Trophoblast cell (in vitro differentiated cells and primary cell): ENCODE data around the gene RGL2.
"Not testable (repeated sequence)": the region's sequence is repeated elsewhere in the genome, so short reads cannot be mapped to it uniquely, and the experiment has no call there.

ENCODE experiments used
- DNase-seq, 2 donors: peaks; one replicate each; pipeline ENCODE4 v3.0.0-alpha.2; 2016
- H2AFZ ChIP-seq: 2 replicates; pipeline ENCODE4 v1.6.1; 2013; ENCODE audit warnings: low read length, moderate library complexity, mild to moderate bottlenecking; ENCODE audit not compliant: insufficient read depth, poor library complexity
- H2AK5ac ChIP-seq: 2 replicates; pipeline ENCODE4 v1.6.1; 2013; ENCODE audit warnings: mild to moderate bottlenecking, low read length
- H2BK120ac ChIP-seq: 2 replicates; pipeline ENCODE4 v1.6.1; 2013; ENCODE audit warnings: low read length, mild to moderate bottlenecking, moderate library complexity; ENCODE audit not compliant: insufficient read depth, poor library complexity
- H2BK12ac ChIP-seq: 2 replicates; pipeline ENCODE4 v1.6.1; 2013; ENCODE audit warnings: mild to moderate bottlenecking, low read length, moderate library complexity
- H2BK5ac ChIP-seq: 2 replicates; pipeline ENCODE4 v1.6.1; 2013; ENCODE audit warnings: low read length, low read depth, moderate library complexity, mild to moderate bottlenecking; ENCODE audit not compliant: poor library complexity
- H3K14ac ChIP-seq: 2 replicates; pipeline ENCODE4 v1.6.1; 2013; ENCODE audit warnings: mild to moderate bottlenecking, low read length
- H3K18ac ChIP-seq: 2 replicates; pipeline ENCODE4 v1.6.1; 2013; ENCODE audit warnings: mild to moderate bottlenecking, low read length
- H3K23ac ChIP-seq: 2 replicates; pipeline ENCODE4 v1.6.1; 2013; ENCODE audit warnings: low read length
- H3K27ac ChIP-seq: 2 replicates; pipeline ENCODE4 v1.5.1; 2013; ENCODE audit warnings: low read depth, mild to moderate bottlenecking, inconsistent platforms, low read length, moderate library complexity
- H3K27me3 ChIP-seq: 2 replicates; pipeline ENCODE4 v1.6.1; 2013; ENCODE audit warnings: inconsistent platforms, mild to moderate bottlenecking, low read length, moderate library complexity; ENCODE audit not compliant: insufficient read depth
- H3K36me3 ChIP-seq, 2 experiments: 1 replicate in 1 of 2; 2 replicates in 1 of 2; pipeline ENCODE4 v1.6.1; 2013; ENCODE audit warnings: low read length in 2 of 2, mild to moderate bottlenecking in 2 of 2, moderate library complexity in 1 of 2; ENCODE audit not compliant: insufficient read depth in 2 of 2, control insufficient read depth in 1 of 2
- H3K4ac ChIP-seq: 2 replicates; pipeline ENCODE4 v1.6.1; 2013; ENCODE audit warnings: low read depth, mild to moderate bottlenecking, low read length, moderate library complexity
- H3K4me1 ChIP-seq, 2 experiments: 1 replicate in 1 of 2; 2 replicates in 1 of 2; pipeline ENCODE4 v1.6.1; 2013; ENCODE audit warnings: low read length in 2 of 2, mild to moderate bottlenecking in 2 of 2, moderate library complexity in 1 of 2; ENCODE audit not compliant: insufficient read depth in 2 of 2, control insufficient read depth in 1 of 2
- H3K4me2 ChIP-seq: 2 replicates; pipeline ENCODE4 v1.6.1; 2013; ENCODE audit warnings: inconsistent platforms, mild to moderate bottlenecking, low read length, moderate library complexity
- H3K4me3 ChIP-seq: 2 replicates; pipeline ENCODE4 v1.5.1; 2013; ENCODE audit warnings: mild to moderate bottlenecking, low read depth, low read length, inconsistent platforms
- H3K79me1 ChIP-seq: one replicate; pipeline ENCODE4 v1.6.1; 2013; ENCODE audit warnings: low read length
- H3K79me2 ChIP-seq: 2 replicates; pipeline ENCODE4 v1.6.1; 2013; ENCODE audit warnings: low read length, mild to moderate bottlenecking; ENCODE audit not compliant: control insufficient read depth, insufficient read depth, poor library complexity
- H3K9ac ChIP-seq: 2 replicates; pipeline ENCODE4 v1.6.1; 2013; ENCODE audit warnings: mild to moderate bottlenecking, low read length
- H3K9me3 ChIP-seq: 2 replicates; pipeline ENCODE4 v1.6.1; 2013; ENCODE audit warnings: low read depth, mild to moderate bottlenecking, control low read depth, inconsistent platforms, low read length; ENCODE audit not compliant: insufficient read depth
- H4K12ac ChIP-seq: 2 replicates; pipeline ENCODE4 v1.6.1; 2013; ENCODE audit warnings: low read depth, mild to moderate bottlenecking, low read length, moderate library complexity
- H4K8ac ChIP-seq: 2 replicates; pipeline ENCODE4 v1.6.1; 2013; ENCODE audit warnings: low read depth, mild to moderate bottlenecking, low read length, moderate library complexity
- H4K91ac ChIP-seq: one replicate; pipeline ENCODE4 v1.6.1; 2013; ENCODE audit warnings: low read depth, mild to moderate bottlenecking, low read length, moderate library complexity
- WGBS: extraction: QIAGEN DNeasy Blood & Tissue Kit; methylation state at CpG from one replicate; pipeline ENCODE4 v1.1.7; 2013; ENCODE audit warnings: missing lambda C conversion rate; ENCODE audit not compliant: insufficient read length, insufficient coverage; ENCODE audit errors: extremely low coverage; 5-methylcytosine and 5-hydroxymethylcytosine counted together

Gene RGL2

DNA sequence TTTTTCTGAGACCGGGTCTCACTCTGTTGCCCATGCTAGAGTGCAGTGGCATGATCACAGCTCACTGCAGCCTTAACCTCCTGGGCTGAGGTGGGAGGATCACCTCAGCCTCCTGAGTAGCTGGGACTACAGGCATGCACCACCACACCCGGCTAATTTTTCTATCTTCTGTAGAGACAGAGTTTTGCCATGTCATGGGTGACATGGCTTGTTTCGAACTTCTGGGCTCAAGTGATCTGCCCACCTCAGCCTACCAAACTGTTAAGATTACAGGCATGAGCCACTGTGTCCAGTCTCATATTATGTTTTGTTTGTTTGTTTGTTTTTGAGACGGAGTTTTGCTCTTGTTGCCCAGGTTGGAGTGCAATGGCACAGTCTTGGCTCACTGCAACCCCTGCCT is 13.5 kb downstream of the RGL2 start:
- WGBS: no CpG with 5 or more reads among the region's 4 CpGs
- H2BK5ac ChIP-seq, H3K4me3 ChIP-seq: not testable (repeated sequence)

DNA sequence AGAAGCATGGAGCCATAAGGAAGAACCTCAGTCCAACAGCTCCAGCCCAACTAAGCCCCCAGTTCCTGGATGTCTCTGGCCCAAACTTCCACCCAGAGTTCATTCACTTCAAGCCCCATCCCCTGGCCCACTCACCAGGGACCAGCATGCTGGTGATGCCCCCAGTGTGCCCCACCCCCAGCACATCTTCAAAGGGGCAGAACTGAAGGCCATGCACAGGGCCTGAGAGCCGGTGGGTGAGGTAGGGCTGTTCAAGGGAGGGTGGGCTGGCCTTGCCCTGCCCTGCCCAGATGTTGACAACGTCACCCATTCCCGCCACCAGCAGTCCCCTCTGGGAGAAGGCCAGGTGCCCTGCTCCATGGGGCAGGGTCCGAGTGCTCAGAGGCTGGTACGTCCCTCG is 18.2 kb downstream of the RGL2 start:
- Histone ChIP-seq H3K14ac (no peak overlapping the region), H4K91ac (no peak overlapping the region), H2BK5ac (no peak overlapping the region), H3K4me2 (no peak overlapping the region), H2BK12ac (no peak overlapping the region), H3K79me1 (peaks cover 9% of the 10 kb centered on the region), H3K27ac (no peak overlapping the region), H3K4me1 (peaks cover 3 to 9% of the 10 kb centered on the region in 2 experiments), H3K4ac (no peak overlapping the region), H2AK5ac (no peak overlapping the region), H2AFZ (no peak overlapping the region), H3K9ac (peak overlapping the region; percentile 21), H4K12ac (peak overlapping the region; percentile 8), H2BK120ac (no peak overlapping the region), H3K27me3 (no peaks in the 10 kb centered on the region), H3K9me3 (no peaks in the 10 kb centered on the region), H4K8ac (no peak overlapping the region), H3K79me2 (peaks cover 8% of the 10 kb centered on the region), H3K4me3 (no peak overlapping the region), H3K23ac (no peak overlapping the region), H3K36me3 (peaks cover 46 to 55% of the 10 kb centered on the region in 2 experiments), H3K18ac (no peak overlapping the region)
- WGBS: no CpG with 5 or more reads among the region's 6 CpGs
- DNase-seq: no peak

More for the DNA sequence above, 13.5 kb downstream of the RGL2 start:
- not testable (repeated sequence) for H2BK120ac ChIP-seq, H2BK12ac ChIP-seq, H3K9me3 ChIP-seq, H3K14ac ChIP-seq, H3K27me3 ChIP-seq, H3K9ac ChIP-seq, H3K79me1 ChIP-seq, H4K8ac ChIP-seq, H4K12ac ChIP-seq, H3K4ac ChIP-seq, H3K27ac ChIP-seq, H3K79me2 ChIP-seq, H3K4me2 ChIP-seq, H4K91ac ChIP-seq, H3K23ac ChIP-seq, H3K18ac ChIP-seq, DNase-seq, H2AK5ac ChIP-seq, H2AFZ ChIP-seq
- Histone ChIP-seq H3K36me3 (peaks cover 30 to 41% of the 10 kb centered on the region in 2 experiments), H3K4me1 (peaks cover 6 to 11% of the 10 kb centered on the region in 2 experiments)

DNA sequence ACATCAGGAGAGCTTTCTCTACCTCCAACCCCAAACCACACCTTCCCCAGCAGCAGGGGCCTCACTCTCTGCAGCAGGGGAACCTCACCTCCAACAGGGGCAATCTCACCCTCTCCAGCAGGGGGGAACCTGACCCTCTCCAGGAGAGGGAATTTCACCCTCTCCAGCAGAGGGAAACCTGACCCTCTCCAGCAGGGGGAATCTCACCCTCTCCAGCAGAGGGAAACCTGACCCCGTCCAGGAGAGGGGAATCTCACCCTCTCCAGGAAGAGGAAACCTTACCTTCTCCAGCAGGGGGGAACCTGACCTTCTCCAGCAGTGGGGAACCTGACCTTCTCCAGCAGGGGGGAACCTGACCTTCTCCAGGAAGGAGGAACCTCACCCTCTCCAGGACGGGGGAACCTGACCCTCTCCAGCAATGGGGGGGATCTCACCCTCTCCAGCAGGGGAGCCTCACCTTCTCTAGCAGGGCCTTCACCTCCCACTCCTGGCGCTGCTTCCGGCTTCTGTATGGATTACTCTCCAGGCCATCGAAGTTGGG is 18.7 kb downstream of the RGL2 start:
- peaks cover 3 to 9% of the 10 kb centered on the region in 2 experiments for H3K4me1 ChIP-seq
- H3K14ac ChIP-seq: no peak overlapping the region
- H3K4me2 ChIP-seq: no peak overlapping the region
- no peak overlapping the region for H3K9ac ChIP-seq
- peak; percentile 49 to 65 for DNase-seq
- no peak overlapping the region for H4K91ac ChIP-seq
- no peak overlapping the region for H3K23ac ChIP-seq
- no peak overlapping the region for H2AK5ac ChIP-seq
- no peak overlapping the region for H2BK120ac ChIP-seq
- peaks cover 8% of the 10 kb centered on the region for H3K79me2 ChIP-seq
- H3K27me3 ChIP-seq: no peaks in the 10 kb centered on the region
- WGBS: no CpG with 5 or more reads among the region's 5 CpGs
- H2AFZ ChIP-seq: no peak overlapping the region
- H4K8ac ChIP-seq: no peak overlapping the region
- H3K9me3 ChIP-seq: no peaks in the 10 kb centered on the region
- no peak overlapping the region for H2BK5ac ChIP-seq
- H3K79me1 ChIP-seq: peaks cover 9% of the 10 kb centered on the region
- H4K12ac ChIP-seq: no peak overlapping the region
- no peak overlapping the region for H3K27ac ChIP-seq
- H3K4me3 ChIP-seq: no peak overlapping the region
- peaks cover 47 to 55% of the 10 kb centered on the region in 2 experiments for H3K36me3 ChIP-seq
- H3K4ac ChIP-seq: no peak overlapping the region
- no peak overlapping the region for H3K18ac ChIP-seq
- H2BK12ac ChIP-seq: no peak overlapping the region

DNA sequence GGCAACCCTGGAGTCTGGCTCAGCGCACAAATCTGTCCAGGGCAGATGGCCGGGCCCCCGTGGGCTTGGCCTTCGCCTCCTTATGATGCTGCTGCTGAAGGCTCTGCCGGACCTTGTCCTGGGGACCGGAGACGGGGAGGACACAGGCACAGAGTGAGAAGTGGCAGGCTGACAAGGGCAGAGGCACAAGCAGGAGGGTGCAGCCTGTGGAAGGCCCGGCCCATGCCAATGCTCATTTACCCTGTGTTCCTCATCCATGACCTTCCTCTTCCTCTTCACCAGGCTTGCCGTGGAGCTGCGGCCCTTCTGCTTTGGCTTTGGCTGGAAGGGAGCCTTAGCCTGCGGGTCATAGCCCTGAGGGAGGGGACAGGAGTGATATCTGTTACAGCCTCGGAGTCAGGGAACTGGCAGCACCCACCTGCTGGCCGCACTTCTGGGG is 19.5 kb downstream of the RGL2 start:
- H2BK5ac ChIP-seq: no peak overlapping the region
- peaks cover 9% of the 10 kb centered on the region for H3K79me1 ChIP-seq
- H3K27me3 ChIP-seq: no peaks in the 10 kb centered on the region
- no peak overlapping the region for H3K14ac ChIP-seq
- H2AFZ ChIP-seq: no peak overlapping the region
- no peak overlapping the region for H4K8ac ChIP-seq
- no peak overlapping the region for H3K27ac ChIP-seq
- no peaks in the 10 kb centered on the region for H3K9me3 ChIP-seq
- no peak for DNase-seq
- H2BK12ac ChIP-seq: no peak overlapping the region
- H3K4me2 ChIP-seq: no peak overlapping the region
- no peak overlapping the region for H3K4me3 ChIP-seq
- no peak overlapping the region for H4K91ac ChIP-seq
- H2BK120ac ChIP-seq: no peak overlapping the region
- no peak overlapping the region for H4K12ac ChIP-seq
- peaks cover 47 to 58% of the 10 kb centered on the region in 2 experiments for H3K36me3 ChIP-seq
- H3K79me2 ChIP-seq: peaks cover 8% of the 10 kb centered on the region
- no peak overlapping the region for H2AK5ac ChIP-seq
- H3K23ac ChIP-seq: no peak overlapping the region
- no peak overlapping the region for H3K4ac ChIP-seq
- no peak overlapping the region for H3K18ac ChIP-seq
- WGBS: no CpG with 5 or more reads among the region's 13 CpGs
- H3K9ac ChIP-seq: no peak overlapping the region
- peaks cover 3 to 10% of the 10 kb centered on the region in 2 experiments for H3K4me1 ChIP-seq
